Measurements from ENCODE around the gene PHOX2A.
"Not testable (repeated sequence)": the region's sequence is repeated elsewhere in the genome, so short reads cannot be mapped to it uniquely, and the experiment has no call there.

The PHOX2A gene

DNA sequence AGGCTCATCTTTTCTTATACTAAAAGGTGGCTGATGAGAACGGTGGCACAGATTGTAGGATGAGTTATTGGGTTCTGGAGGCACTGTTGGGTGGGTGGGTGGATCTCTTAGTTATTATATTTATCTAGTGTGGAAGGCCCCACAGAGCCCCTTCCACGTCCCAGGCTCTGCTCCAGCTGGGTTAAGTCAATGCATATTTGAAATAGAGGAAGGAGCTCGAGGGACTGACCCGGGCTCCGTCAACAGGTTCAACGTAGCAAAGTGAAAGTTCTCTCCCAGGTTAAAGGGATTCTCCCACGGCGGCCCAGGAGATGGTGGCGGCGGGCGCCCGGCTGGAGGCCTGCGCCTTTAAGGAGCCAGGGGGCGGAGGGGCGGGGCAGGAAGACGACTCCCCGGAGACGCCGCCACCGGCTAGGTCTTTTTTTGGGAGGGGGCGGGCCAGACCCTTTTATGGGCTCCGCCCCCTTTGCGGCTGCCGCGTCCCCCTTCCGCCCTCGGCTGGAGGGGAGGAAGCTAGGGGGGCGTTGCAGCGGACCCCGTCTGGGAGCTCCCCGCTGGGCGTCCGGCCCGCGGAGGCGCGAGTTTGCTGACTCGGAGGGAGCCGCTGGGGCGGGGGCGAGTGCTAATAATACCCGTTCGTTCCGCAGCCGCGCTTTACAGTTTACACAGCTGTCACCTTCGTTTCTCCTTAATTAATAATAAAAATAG, 20.9 kb downstream of the PHOX2A start:
- peak; percentile 75 to 88 for DNase-seq (ENCODE audit: low read depth in 2 of 2, low spot score in 1 of 2)

DNA sequence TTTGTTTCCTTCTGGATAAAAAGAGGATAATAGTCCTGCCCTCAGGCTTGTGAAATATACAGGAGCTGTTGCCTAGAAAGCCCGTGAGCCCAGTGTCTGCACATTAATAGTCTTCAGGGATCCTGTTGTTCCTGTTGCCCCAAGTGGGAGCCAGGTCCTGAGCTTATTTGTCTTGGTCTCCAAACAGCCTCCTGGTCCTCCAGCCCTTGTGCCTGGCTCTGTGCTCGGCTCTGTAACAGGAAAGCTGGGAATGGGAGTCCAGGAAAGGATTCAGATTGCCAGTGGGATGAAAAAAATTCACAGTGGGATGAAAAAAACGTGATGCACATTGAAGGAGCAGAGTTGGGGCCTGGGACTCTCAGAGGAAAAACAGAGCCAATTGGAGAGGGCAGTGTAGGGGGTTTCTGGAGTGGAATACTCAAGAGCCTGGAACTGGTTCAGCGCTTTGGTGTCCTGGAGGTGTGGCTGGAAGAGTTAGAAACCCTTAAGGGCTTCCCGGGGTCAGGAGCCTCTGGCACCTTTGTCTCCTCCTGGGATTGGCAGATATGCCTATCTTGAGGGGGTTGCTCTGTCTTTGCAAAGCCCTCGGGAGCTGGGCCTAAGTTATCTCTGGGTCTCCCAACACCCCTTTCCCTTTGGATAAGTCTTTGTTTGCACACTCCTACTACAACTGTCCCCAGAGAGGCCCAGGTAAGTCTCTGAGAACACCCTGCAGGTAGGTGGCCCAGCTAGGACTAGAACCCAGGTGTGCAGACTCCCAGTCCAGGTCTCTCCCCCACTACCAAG, 21.7 kb downstream of the PHOX2A start:
- no peak for DNase-seq (ENCODE audit: low read depth in 2 of 2, low spot score in 1 of 2)

DNA sequence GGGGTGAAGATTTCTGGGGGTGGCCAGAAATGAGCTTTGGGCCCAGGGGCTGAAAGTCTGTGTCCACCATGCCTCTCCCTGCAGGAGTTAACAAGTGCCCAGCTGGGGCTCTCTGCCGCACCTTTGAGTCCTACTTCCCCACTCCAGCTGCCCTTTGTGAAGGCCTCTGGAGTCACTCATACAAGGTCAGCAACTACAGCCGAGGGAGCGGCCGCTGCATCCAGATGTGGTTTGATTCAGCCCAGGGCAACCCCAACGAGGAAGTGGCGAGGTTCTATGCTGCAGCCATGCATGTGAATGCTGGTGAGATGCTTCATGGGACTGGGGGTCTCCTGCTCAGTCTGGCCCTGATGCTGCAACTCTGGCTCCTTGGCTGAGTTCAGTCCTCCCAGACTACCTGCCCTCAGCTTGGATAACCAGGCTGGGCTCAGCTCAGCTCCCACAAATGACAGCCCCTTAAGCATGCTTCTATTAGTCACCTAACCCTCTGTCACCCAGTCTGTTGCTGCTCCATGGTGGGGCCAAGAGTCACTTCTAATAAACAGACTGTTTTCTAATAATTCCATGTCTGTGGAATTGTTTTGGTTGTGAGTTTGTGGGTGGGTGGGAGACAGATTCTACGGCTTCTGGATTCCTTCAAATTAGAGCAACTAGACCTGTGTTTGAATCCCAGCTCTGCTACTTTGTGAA, 22.4 kb downstream of the PHOX2A start:
- DNase-seq (ENCODE audit: low read depth in 2 of 2, low spot score in 1 of 2): no peak

DNA sequence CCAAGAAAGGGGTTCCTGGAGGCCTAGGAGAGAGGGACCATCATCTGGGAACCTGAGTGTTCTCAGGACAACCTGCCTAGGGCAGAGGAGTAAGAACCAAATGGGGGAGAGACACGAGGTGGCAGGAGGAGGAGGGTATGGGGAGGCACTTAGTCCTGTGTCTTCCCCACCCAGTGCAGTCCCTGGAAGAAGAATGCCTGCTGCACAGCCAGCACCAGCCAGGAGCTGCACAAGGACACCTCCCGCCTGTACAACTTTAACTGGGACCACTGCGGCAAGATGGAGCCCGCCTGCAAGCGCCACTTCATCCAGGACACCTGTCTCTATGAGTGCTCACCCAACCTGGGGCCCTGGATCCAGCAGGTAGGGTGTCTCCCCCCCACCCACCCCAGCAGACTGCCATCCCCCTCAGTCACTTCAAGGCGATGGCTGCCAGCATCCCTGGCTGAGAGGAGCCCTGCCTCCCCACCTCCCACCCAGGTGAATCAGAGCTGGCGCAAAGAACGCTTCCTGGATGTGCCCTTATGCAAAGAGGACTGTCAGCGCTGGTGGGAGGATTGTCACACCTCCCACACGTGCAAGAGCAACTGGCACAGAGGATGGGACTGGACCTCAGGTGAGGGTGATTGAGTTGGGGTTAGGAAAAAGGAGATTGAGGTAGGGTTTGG, 23.1 kb downstream of the PHOX2A start:
- DNase-seq (ENCODE audit: low read depth in 2 of 2, low spot score in 1 of 2): no peak

DNA sequence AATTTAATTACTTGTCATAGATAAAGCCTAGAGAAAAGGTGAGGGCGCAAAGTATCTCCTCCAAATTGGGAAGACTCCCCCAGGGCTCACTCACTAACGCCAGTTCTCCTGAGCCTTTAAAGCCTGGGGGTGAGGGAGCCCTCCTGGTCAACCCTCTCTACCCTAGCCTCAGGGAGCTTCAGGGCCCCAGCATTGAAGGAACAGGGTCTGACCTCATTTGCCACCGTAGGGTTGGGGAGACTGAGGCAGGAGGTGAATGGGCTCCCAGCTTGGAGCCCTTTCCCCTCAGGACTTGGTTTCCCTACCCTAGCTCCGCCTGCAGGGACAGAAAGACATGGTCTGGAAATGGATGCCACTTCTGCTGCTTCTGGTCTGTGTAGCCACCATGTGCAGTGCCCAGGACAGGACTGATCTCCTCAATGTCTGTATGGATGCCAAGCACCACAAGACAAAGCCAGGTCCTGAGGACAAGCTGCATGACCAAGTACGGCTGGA, 25.7 kb downstream of the PHOX2A start:
- no peak for DNase-seq (ENCODE audit: low read depth in 2 of 2, low spot score in 1 of 2)

DNA sequence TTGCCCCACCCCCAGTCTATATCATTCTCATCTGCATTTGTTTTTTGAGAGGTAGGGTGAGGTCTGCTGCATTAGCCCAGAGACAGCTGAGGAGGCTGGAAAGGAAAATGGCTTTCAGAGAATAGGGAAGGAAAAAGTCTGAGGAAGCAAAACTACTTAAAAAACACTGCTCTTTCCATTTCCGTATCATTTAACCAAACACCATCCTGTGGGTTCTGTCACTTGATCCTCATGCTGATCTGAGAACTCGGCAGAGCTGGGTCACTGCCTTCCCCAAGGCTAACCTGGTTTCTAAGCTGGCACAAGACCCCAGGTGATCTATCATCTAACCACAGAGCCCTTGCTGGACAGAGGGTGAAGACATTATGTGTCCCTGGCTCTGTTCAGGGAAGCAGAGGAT, 26.1 kb downstream of the PHOX2A start:
- no peak for DNase-seq (ENCODE audit: low read depth in 2 of 2, low spot score in 1 of 2)

DNA sequence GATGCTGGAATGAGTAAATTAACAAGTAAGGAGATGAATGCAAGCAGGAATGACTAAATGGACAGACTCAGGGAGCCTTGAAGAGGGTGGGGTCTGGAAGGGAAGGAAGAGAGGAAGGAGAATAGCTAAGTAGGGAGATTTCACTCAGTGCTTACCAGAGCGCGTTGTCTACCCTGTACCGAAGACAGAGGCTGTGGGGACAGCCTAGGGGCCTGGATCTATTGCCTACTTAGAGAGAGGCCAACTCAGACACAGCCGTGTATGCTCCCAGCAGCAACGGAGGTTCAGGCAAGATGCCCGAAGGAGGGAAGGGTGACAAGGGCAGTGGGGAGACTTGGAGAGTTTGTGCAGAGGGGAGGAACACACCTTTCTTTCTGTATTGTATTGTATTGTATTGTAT, 27.3 kb downstream of the PHOX2A start, which contains the start of gene FOLR2:
FOLR2 (plus strand) TSS at position 157 of the 400 bp plus-strand sequence. CDS start 1,791 bp downstream, outside the sequence.
- no peak for DNase-seq (ENCODE audit: low read depth in 2 of 2, low spot score in 1 of 2)

DNA sequence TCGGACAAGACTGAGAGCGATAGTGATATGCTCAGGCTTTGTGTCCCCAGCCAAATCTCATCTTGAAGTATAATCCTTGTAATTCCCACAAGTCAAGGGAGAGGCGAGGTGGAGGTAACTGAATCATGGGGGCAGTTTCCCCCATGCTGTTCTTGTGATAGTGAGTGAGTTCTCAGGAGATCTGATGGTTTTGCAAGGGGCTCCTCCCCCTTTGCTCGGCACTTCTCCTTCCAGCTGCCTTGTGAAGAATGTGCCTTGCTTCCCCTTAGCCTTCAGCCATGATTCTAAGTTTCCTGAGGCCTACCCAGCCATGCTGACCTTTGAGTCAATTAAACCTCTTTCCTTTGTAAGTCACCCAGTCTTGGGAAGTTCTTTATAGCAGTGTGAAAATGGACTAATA, 34.9 kb downstream of the PHOX2A start:
- no peak for DNase-seq (ENCODE audit: low read depth in 2 of 2, low spot score in 1 of 2)

DNA sequence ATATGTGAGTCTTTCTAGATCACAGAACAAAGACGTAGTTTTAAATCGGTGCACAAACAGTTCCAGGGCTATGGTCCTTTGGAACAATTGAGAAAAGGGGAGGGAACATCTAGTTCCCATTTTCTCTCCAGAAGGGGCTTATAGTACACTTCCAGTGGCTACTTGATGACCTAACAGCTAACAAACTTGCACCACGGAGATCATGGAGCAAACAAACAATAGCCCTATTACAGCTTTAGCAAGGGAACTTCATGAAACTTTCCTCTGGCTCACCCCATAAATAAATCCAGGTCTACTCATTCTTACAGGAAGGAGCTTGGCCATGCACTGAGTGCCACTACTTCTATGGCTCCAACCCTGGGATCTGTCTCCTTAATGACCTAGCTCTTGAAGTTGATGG, 35.7 kb downstream of the PHOX2A start:
- DNase-seq (ENCODE audit: low read depth in 2 of 2, low spot score in 1 of 2): no peak

DNA sequence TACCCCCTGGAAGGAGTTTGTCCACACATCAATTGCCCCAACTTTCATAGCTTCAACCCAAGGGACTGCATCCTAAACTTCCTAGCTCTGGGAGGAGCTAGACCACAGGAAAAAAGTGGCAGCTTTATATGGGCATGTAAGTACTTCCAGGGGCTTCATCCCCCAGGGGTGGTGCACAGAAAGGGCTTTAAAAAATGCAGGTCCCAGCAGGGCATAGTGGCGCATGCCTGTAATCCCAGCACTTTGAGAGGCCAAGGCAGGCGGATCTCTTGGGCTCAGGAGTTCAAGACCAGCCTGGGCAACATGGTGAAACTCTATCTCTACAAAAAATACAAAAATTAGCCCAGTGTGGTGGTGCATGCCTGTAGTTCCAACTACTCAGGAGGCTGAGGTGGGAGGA, 37.2 kb downstream of the PHOX2A start:
- DNase-seq (ENCODE audit: low read depth in 2 of 2, low spot score in 1 of 2): not testable (repeated sequence)

DNA sequence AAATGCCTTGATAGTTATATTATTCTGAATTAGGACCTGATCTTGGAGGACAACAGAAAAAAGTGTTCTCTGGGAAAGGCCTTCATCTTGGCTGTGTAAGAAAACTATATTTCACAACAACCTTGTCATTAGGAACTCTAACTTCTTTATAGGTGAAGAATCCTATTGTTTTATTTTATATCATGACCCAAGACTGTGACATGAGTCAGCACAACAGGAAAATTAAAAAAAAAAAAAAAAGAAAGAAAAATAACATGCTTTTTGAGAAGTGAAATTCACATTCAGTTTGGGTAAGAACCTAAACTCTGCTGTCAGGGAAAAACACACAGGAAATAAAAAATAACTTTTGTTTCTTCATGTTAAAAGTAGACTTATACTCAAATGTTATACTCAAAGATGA, 39.1 kb downstream of the PHOX2A start:
- DNase-seq (ENCODE audit: low read depth in 2 of 2, low spot score in 1 of 2): no peak

DNA sequence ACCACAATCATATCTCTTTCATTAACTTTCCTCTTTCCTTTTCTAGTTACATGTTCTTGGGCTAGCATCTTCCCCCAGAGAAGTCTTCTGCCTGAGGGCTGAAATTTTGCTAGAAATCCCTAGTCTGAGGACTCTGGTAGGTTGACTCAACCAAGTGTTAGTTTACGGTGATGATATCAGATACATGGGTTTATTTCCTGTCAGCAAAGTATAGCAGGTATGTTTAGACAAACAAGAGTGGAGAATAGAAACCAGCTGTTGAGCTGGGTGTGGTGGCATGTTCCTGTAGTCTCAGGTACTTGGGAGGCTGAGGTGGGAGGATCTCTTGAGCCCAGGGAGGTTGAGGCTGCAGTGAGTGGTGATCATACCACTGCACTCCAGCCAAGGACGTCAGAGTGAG, 40.8 kb downstream of the PHOX2A start:
- DNase-seq (ENCODE audit: low read depth in 2 of 2, low spot score in 1 of 2): no peak

DNA sequence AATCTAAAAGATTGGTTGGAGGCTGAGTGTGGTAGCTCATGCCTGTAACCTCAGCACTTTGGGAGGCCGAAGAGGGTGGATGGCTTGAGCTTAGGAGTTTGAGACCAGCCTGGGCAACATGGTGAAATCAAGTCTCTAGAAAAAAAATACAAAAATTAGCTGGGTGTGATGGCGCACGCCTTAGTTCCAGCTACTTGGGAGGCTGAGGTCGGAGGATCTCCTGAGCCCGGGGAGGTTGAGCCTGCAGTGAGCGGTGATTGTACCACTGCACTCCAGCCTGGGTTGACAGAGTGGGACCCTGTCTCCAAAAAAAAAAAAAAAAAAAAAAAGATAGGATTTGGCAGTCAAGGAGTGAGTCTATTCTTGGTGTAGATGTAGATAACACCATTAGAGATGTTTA, 41.4 kb downstream of the PHOX2A start:
- DNase-seq (ENCODE audit: low read depth in 2 of 2, low spot score in 1 of 2): no peak

DNA sequence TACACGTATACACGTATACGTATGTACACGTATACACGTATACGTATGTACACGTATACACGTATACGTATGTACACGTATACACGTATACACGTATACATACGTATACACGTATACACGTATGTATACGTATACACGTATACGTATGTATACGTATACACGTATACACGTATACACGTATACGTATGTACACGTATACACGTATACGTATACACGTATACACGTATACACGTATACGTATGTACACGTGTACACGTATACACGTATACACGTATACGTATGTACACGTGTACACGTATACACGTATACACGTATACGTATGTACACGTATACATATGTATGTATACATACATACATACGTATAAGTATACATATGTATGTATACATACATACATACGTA, 42.5 kb downstream of the PHOX2A start:
- DNase-seq (ENCODE audit: low read depth in 2 of 2, low spot score in 1 of 2): not testable (repeated sequence)

DNA sequence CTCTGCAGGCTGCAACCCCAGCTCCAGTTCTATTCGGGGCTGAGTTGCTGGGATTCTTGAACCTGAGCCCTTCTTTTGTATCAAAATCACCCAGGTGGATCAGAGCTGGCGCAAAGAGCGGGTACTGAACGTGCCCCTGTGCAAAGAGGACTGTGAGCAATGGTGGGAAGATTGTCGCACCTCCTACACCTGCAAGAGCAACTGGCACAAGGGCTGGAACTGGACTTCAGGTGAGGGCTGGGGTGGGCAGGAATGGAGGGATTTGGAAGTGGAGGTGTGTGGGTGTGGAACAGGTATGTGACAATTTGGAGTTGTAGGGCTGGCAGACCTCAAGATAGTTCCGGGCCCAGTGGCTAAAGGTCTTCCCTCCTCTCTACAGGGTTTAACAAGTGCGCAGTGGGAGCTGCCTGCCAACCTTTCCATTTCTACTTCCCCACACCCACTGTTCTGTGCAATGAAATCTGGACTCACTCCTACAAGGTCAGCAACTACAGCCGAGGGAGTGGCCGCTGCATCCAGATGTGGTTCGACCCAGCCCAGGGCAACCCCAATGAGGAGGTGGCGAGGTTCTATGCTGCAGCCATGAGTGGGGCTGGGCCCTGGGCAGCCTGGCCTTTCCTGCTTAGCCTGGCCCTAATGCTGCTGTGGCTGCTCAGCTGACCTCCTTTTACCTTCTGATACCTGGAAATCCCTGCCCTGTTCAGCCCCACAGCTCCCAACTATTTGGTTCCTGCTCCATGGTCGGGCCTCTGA, 48.3 kb downstream of the PHOX2A start:
- no peak for DNase-seq (ENCODE audit: low read depth in 2 of 2, low spot score in 1 of 2)

DNA sequence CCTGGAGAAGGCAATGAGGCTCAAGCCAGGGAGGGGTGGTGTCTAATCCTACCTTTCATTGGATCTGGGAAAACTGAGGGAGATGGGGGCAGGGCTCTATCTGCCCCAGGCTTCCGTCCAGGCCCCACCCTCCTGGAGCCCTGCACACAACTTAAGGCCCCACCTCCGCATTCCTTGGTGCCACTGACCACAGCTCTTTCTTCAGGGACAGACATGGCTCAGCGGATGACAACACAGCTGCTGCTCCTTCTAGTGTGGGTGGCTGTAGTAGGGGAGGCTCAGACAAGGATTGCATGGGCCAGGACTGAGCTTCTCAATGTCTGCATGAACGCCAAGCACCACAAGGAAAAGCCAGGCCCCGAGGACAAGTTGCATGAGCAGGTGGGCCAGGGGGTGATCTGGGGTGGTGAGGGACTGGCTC, 52.0 kb downstream of the PHOX2A start, which contains the start of gene FOLR1:
FOLR1 (plus strand) TSS at position 180 of the 421 bp plus-strand sequence; CDS start at position 214, 34 bp downstream.
- no peak for DNase-seq (ENCODE audit: low read depth in 2 of 2, low spot score in 1 of 2)

DNA sequence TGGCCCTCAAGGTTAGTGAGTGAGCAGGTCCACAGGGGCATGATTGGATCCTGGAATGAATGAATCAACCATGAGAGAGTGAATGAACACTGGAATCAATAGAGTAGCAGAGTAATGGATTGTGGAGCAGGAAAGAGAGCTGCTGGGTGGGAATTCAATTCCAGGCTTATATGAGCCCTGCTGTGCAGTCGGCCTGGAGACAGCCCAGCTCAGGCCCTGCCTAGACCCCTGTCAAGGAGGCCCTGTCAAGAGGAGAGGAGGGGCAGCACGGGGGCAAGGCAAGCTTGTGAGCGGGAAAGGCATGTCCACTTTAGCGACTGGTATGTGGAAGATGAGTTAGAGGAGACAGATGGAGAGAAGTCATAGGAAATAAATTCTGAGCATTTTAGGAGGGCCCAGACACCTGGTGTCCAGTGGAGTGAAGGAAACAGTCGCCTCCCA, 53.3 kb downstream of the PHOX2A start:
- no peak for DNase-seq (ENCODE audit: low read depth in 2 of 2, low spot score in 1 of 2)

DNA sequence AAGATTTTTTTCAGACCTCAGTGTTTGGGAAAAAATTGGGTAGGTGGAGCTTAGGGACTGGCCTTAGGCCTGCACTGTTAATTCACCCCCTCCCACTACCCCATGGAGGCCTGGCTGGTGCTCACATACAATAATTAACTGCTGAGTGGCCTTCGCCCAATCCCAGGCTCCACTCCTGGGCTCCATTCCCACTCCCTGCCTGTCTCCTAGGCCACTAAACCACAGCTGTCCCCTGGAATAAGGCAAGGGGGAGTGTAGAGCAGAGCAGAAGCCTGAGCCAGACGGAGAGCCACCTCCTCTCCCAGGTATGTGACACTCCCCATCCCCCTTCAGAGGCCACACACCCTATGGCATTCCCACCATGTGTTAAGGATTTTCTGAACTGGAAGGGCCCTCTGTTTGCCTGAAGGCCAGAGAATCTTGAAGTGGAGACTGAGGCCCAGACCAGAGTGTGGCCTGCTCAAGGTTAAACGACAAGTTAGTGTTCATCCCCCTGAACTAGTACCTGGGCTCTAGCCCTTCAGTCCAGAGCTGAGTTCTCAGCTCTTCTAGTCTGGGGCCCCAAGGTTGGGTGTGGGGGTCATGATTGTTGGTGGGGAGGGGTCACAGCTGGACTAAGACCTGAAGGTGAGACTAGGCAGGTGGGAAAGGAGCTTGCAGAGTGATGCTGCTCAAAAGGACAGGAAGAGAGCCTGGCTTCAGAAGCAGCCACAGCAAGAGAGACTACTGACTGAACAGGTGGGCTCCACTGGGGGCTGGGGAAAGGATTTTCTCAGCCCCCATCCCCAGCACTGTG, 54.3 kb downstream of the PHOX2A start:
- DNase-seq (ENCODE audit: low read depth in 2 of 2, low spot score in 1 of 2): no peak
